ENCODE measurements around the gene AGPAT4.

The AGPAT4 gene

GRCh38 chr6:161143663-161144430 is 130.0 kb downstream of the AGPAT4 start:
- peaks cover 16% of the 10 kb centered on the region for H3K36me3 Mint-ChIP-seq
- ATAC-seq (no peak), DNase-seq (ENCODE audit: low spot score in 2 of 2) (peak in 1 of 2 donors; percentile 22)
- H3K9me3 Mint-ChIP-seq = no peaks in the 10 kb centered on the region
- peaks cover 5% of the 10 kb centered on the region for H3K4me1 Mint-ChIP-seq
- H3K4me3 Mint-ChIP-seq = no peak overlapping the region
- no peak overlapping the region for H3K27ac Mint-ChIP-seq

- Mint-ChIP-seq H3K4me1 (peaks cover 5% of the 10 kb centered on the region), H3K9me3 (no peaks in the 10 kb centered on the region), H3K27ac (no peak overlapping the region), H3K36me3 (peaks cover 22% of the 10 kb centered on the region), H3K4me3 (no peak overlapping the region)
- DNase-seq (ENCODE audit: low spot score in 2 of 2) (no peak), ATAC-seq (no peak)
Observed at GRCh38 chr6:161142957-161143296, 130.9 kb downstream of the AGPAT4 start.

- peak in 1 of 2 donors; percentile 35 for DNase-seq (ENCODE audit: low spot score in 2 of 2)
- H3K9me3 Mint-ChIP-seq = no peaks in the 10 kb centered on the region
- no peak overlapping the region for H3K4me3 Mint-ChIP-seq
- H3K27ac Mint-ChIP-seq = no peak overlapping the region
- no peak for ATAC-seq
- peaks cover 31% of the 10 kb centered on the region for H3K36me3 Mint-ChIP-seq
- H3K4me1 Mint-ChIP-seq = peaks cover 8% of the 10 kb centered on the region
Observed at GRCh38 chr6:161141173-161141572, 132.7 kb downstream of the AGPAT4 start.

GRCh38 chr6:161140554-161140875 is 133.3 kb downstream of the AGPAT4 start:
- no peak for ATAC-seq
- H3K36me3 Mint-ChIP-seq = peaks cover 36% of the 10 kb centered on the region
- H3K9me3 Mint-ChIP-seq = no peaks in the 10 kb centered on the region
- peak in 1 of 2 donors; percentile 42 for DNase-seq (ENCODE audit: low spot score in 2 of 2)
- no peak overlapping the region for H3K27ac Mint-ChIP-seq
- peaks cover 11% of the 10 kb centered on the region for H3K4me1 Mint-ChIP-seq
- H3K4me3 Mint-ChIP-seq = no peak overlapping the region

GRCh38 chr6:161139766-161140553 is 133.9 kb downstream of the AGPAT4 start:
- peak in 1 of 2 donors; percentile 42 for DNase-seq (ENCODE audit: low spot score in 2 of 2)
- peaks cover 11% of the 10 kb centered on the region for H3K4me1 Mint-ChIP-seq
- no peak for ATAC-seq

GRCh38 chr6:161139304-161139765 is 134.5 kb downstream of the AGPAT4 start:
- Mint-ChIP-seq H3K4me3 (no peak overlapping the region), H3K9me3 (no peaks in the 10 kb centered on the region), H3K4me1 (peaks cover 11% of the 10 kb centered on the region), H3K36me3 (peaks cover 31% of the 10 kb centered on the region), H3K27ac (no peak overlapping the region)
- DNase-seq (ENCODE audit: low spot score in 2 of 2) (peak in 1 of 2 donors; percentile 45), ATAC-seq (no peak)

More at GRCh38 chr6:161139766-161140553, 133.9 kb downstream of the AGPAT4 start:
- H3K4me3 Mint-ChIP-seq = no peak overlapping the region
- H3K36me3 Mint-ChIP-seq = peaks cover 36% of the 10 kb centered on the region
- H3K27ac Mint-ChIP-seq = no peak overlapping the region
- H3K9me3 Mint-ChIP-seq = no peaks in the 10 kb centered on the region

- no peaks in the 10 kb centered on the region for H3K9me3 Mint-ChIP-seq
- H3K4me1 Mint-ChIP-seq = peaks cover 11% of the 10 kb centered on the region
- DNase-seq (ENCODE audit: low spot score in 2 of 2) = peak in 1 of 2 donors; percentile 43
- no peak overlapping the region for H3K4me3 Mint-ChIP-seq
- H3K36me3 Mint-ChIP-seq = peaks cover 31% of the 10 kb centered on the region
- ATAC-seq = no peak
- no peak overlapping the region for H3K27ac Mint-ChIP-seq
Observed at GRCh38 chr6:161138543-161139303, 135.1 kb downstream of the AGPAT4 start.

- ATAC-seq = peak; percentile 78
- no peak overlapping the region for H3K27ac Mint-ChIP-seq
- H3K9me3 Mint-ChIP-seq = no peaks in the 10 kb centered on the region
- peaks cover 31% of the 10 kb centered on the region for H3K36me3 Mint-ChIP-seq
- no peak overlapping the region for H3K4me3 Mint-ChIP-seq
- DNase-seq (ENCODE audit: low spot score in 2 of 2) = peak in 1 of 2 donors; percentile 43
- peaks cover 11% of the 10 kb centered on the region for H3K4me1 Mint-ChIP-seq
Observed at GRCh38 chr6:161137839-161138542, 135.9 kb downstream of the AGPAT4 start.

GRCh38 chr6:161137320-161137719 is 136.5 kb downstream of the AGPAT4 start:
- no peak overlapping the region for H3K4me3 Mint-ChIP-seq
- H3K4me1 Mint-ChIP-seq = peaks cover 8% of the 10 kb centered on the region
- no peaks in the 10 kb centered on the region for H3K9me3 Mint-ChIP-seq
- DNase-seq (ENCODE audit: low spot score in 2 of 2) (no peak), ATAC-seq (no peak)
- H3K36me3 Mint-ChIP-seq = peaks cover 35% of the 10 kb centered on the region
- peak overlapping the region; percentile 72 for H3K27ac Mint-ChIP-seq

- H3K9me3 Mint-ChIP-seq = no peaks in the 10 kb centered on the region
- DNase-seq (ENCODE audit: low spot score in 2 of 2) (peak in 1 of 2 donors; percentile 28), ATAC-seq (no peak)
- H3K4me1 Mint-ChIP-seq = peaks cover 6% of the 10 kb centered on the region
- H3K36me3 Mint-ChIP-seq = peaks cover 36% of the 10 kb centered on the region
- H3K27ac Mint-ChIP-seq = peak overlapping the region; percentile 72
- no peak overlapping the region for H3K4me3 Mint-ChIP-seq
Observed at GRCh38 chr6:161136655-161137054, 137.2 kb downstream of the AGPAT4 start.

- peaks cover 32% of the 10 kb centered on the region for H3K36me3 Mint-ChIP-seq
- no peak overlapping the region for H3K4me3 Mint-ChIP-seq
- peak overlapping the region; percentile 72 for H3K27ac Mint-ChIP-seq
- peak; percentile 45 for ATAC-seq
- H3K9me3 Mint-ChIP-seq = no peaks in the 10 kb centered on the region
- peak in 1 of 2 donors; percentile 36 for DNase-seq (ENCODE audit: low spot score in 2 of 2)
- peaks cover 6% of the 10 kb centered on the region for H3K4me1 Mint-ChIP-seq
Observed at GRCh38 chr6:161135695-161136591, 137.9 kb downstream of the AGPAT4 start.

- Mint-ChIP-seq H3K27ac (no peak overlapping the region), H3K4me3 (no peak overlapping the region), H3K36me3 (peaks cover 31% of the 10 kb centered on the region), H3K9me3 (no peaks in the 10 kb centered on the region), H3K4me1 (peaks cover 6% of the 10 kb centered on the region)
- ATAC-seq (no peak), DNase-seq (ENCODE audit: low spot score in 2 of 2) (peak in 1 of 2 donors; percentile 32)
Observed at GRCh38 chr6:161134550-161135298, 139.1 kb downstream of the AGPAT4 start.

GRCh38 chr6:161133963-161134362 is 139.9 kb downstream of the AGPAT4 start:
- H3K9me3 Mint-ChIP-seq = no peaks in the 10 kb centered on the region
- peaks cover 32% of the 10 kb centered on the region for H3K36me3 Mint-ChIP-seq
- ATAC-seq = no peak
- no peak overlapping the region for H3K27ac Mint-ChIP-seq
- peaks cover 12% of the 10 kb centered on the region for H3K4me1 Mint-ChIP-seq
- peak in 1 of 2 donors; percentile 17 for DNase-seq (ENCODE audit: low spot score in 2 of 2)
- H3K4me3 Mint-ChIP-seq = no peak overlapping the region

Measured in stimulated activated effector memory CD8-positive, alpha-beta T cell treated with anti-CD3 and anti-CD28 coated beads, Interleukin-12 subunit alpha, Interleukin-12 subunit beta, amount 100 ng/mL, for 72 hours (primary cell).